HK-2 (cell line): Measurements from ENCODE around the gene GPC5.
"Not testable (repeated sequence)": the region's sequence is repeated elsewhere in the genome, so short reads cannot be mapped to it uniquely, and the experiment has no call there.

Experiments
- DNase-seq: peaks from one replicate; pipeline ENCODE4 v3.0.0-alpha.2; 2018; ENCODE audit not compliant: unreplicated experiment

Gene GPC5

GRCh38 chr13:91398413-91399188 lies at the start of gene GPC5:
Gene GPC5 (plus strand): TSS chr13:91398621.
- peak; percentile 80 for DNase-seq

DNA sequence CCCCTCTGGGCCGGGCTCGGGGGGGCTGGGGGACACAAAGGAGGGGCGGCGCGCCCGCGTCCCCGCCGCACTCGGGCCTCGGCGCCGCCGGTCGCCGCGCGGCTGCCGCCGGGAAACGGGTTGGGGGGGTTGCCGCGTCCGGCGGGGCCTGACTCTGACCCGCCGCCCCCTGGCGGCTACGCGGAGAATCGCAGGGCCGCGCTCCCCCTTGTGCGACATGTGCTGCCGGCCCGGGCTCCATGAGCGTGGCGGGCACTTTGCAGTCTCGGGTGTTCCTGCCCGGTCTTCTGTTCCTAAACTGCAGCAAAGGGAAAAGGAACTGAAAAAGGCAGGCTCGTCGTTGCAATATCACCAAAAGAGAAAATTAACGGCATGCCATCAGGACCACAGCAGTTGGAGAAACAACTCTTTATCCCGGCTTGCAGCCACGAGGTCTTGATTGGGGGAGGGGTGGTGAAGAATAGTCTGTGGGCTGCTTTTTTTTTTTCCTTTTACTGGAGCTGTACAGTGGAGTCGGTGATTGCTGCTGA lies 49.5 kb upstream of the GPC5 start:
- DNase-seq = peak; percentile 84

GRCh38 chr13:91349992-91350911 lies 48.2 kb upstream of the GPC5 start:
- DNase-seq = no peak

DNA sequence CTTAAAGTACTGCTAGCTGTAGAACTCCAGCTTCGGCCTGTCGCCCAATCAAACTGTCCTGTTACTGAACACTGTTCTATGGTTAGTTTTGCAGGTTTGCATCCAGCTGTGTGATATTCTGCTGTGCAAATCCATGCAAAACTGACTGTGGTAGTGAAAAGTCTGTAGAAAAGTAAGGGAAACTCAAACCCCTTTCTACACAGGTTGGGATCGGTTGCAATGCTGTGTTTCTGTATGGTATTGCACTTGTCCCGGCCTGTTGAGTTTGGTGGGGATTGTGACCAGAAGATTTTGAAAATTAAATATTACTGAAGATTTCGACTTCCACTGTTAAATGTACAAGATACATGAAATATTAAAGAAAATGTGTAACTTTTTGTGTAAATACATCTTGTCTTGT lies 47.3 kb upstream of the GPC5 start:
- no peak for DNase-seq

GRCh38 chr13:91351980-91352379 lies 46.4 kb upstream of the GPC5 start:
- DNase-seq = no peak

DNA sequence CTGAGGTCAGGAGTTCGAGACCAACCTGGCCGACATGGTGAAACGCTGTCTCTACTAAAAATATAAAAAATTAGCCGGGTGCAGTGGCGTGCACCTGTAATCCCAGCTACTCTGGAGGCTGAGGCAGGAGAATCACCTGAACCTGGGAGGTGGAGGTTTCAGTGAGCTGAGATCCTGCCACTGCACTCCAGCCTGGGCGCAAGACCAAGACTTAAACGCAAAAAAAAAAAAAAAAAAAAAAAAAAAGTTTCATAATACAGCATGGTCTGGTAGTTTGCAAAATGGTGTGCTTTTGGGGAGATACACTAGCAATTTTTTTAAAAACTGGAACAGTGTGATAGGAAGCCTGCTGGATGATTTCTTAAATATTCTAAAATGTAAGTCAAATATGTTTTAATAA lies 45.5 kb upstream of the GPC5 start:
- not testable (repeated sequence) for DNase-seq

- no peak for DNase-seq
Observed at GRCh38 chr13:91353494-91353893, 44.9 kb upstream of the GPC5 start.

GRCh38 chr13:91355099-91355825 lies 43.2 kb upstream of the GPC5 start:
- no peak for DNase-seq

GRCh38 chr13:91355826-91356710 lies 42.4 kb upstream of the GPC5 start:
- DNase-seq = no peak

GRCh38 chr13:91356919-91357612 lies 41.4 kb upstream of the GPC5 start:
- DNase-seq = no peak

DNA sequence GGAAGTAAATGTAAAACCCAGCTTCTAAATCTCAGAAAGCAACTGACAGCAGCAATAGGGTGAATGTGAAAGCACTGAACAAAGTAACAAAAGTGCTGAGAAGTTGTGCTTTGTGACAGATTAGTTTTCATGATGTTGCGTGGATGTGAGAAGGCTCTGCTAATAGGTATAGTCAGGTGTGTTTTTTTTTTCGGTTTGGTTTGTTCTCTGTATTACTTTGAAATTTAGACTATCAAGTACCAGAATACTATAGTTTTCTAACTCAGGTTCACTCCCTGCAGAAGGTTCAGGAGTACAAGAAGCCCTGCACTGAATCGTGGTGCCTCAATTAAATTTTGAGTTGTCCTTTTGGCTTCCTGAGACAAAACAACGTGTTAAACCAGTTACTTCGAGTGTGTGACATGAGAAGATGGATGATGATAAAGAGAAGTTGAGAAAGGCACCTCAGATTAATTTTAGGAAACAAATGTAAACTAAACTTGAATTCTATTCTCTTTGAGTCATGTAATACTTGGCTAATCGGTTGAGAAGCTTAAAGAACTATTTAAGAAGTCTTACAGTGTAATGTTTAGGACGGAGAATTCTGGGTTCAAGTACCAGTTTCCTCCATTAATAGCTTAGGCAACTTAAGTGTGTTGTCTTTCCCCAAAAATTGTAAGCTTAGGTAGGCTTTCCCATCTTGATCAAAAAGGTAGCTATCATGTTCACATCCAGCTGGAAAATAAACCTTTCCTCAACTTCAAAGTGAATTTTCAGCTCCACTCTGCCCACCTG lies 40.6 kb upstream of the GPC5 start:
- DNase-seq = no peak

- no peak for DNase-seq
Observed at GRCh38 chr13:91358387-91358782, 40.0 kb upstream of the GPC5 start.

DNA sequence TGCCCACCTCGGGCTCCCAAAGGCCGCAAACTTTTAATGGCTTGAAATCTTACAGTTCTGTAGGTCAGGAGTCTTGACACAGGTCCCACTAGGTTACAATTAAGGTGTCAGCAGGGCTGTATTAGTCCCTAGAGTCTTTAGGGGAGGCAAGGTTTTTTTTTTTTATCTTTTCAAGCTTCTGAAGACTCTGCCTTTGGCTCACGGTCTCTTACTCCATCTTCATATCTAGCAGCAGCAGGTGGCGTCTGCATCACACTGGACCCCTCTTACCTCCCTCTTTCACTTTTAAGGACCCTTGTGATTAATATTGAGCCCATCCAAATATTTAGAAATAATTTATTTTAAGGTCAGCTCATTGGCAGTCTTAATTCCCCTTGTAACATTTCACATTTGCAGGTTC lies 39.3 kb upstream of the GPC5 start:
- no peak for DNase-seq

- no peak for DNase-seq
Observed at GRCh38 chr13:91359631-91360030, 38.8 kb upstream of the GPC5 start.

DNA sequence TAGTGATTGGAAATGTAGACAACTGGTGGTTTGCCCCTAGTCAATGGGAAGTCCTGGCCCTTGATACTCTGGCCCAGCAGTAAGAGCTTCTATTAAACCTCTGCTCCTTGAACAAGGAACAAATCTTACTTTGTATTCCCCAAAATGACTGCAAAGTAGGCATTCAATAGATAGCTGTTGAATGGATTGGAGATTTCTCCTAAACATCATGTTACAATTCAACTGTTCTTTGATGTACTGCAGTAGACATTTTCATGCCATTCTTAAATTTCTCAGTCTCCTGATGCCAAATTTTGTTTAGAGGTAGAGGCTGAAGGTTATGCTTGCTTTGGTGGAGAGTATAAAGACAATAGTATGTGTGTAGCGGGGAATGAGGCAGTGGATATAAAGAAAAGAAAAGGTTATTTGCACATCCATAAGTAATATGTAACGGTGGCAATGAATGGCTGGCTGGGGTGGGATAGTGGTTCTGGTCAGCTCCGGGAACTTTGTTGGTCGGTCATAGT lies 38.1 kb upstream of the GPC5 start:
- DNase-seq = no peak

- no peak for DNase-seq
Observed at GRCh38 chr13:91361755-91362271, 36.6 kb upstream of the GPC5 start.

DNA sequence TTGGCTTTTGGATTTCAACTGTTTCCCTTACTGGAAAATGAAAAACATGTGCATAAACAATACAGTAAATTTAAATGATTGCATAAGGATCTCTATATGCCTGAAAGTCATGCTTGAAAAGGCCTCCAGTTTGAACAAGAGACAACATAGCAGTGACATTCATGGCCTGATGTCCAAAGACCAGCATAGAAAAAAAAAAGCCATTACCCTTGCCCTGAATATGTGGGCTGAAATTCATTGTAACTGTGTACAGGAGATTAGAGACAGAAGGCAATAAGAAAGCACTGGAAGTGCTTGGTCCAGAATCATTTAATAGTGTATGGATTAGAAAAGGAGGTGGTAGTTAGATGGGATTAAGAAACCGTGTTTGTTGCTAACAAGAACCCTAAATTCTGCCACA lies 35.5 kb upstream of the GPC5 start:
- no peak for DNase-seq

- no peak for DNase-seq
Observed at GRCh38 chr13:91368101-91368500, 30.3 kb upstream of the GPC5 start.
